ENCODE data around the gene CST4.

The CST4 gene

GRCh38 chr20:23646106-23646873 lies 42.5 kb downstream of the CST4 start:
- H3K36me3 ChIP-seq (ENCODE audit: control insufficient read depth, insufficient read depth, low read length), result no peaks in the 10 kb centered on the region
- H3K27me3 ChIP-seq (ENCODE audit: control insufficient read depth, insufficient read depth, low read length, poor library complexity, severe bottlenecking), result no peaks in the 10 kb centered on the region
- H3K4me3 ChIP-seq (ENCODE audit: insufficient read depth, low read depth, low read length), result no peak overlapping the region
- 92% methylated on average over 4 of the region's 4 CpGs for WGBS, 2 experiments
- no peaks in the 10 kb centered on the region for H3K9me3 ChIP-seq (ENCODE audit: control insufficient read depth, low read length)
- H3K27ac ChIP-seq (ENCODE audit: insufficient read depth, low read depth, low read length, poor library complexity, severe bottlenecking), result no peak overlapping the region
- H3K4me1 ChIP-seq (ENCODE audit: control insufficient read depth, insufficient read depth, low read length), result no peaks in the 10 kb centered on the region

GRCh38 chr20:23645575-23645974 lies 43.3 kb downstream of the CST4 start:
- H3K27me3 ChIP-seq (ENCODE audit: control insufficient read depth, insufficient read depth, low read length, poor library complexity, severe bottlenecking), result no peaks in the 10 kb centered on the region
- H3K9me3 ChIP-seq (ENCODE audit: control insufficient read depth, low read length), result no peaks in the 10 kb centered on the region
- WGBS, 2 experiments, result 95 to 98% methylated on average over 1 of the region's 1 CpG
- no peak overlapping the region for H3K27ac ChIP-seq (ENCODE audit: insufficient read depth, low read depth, low read length, poor library complexity, severe bottlenecking)
- H3K4me1 ChIP-seq (ENCODE audit: control insufficient read depth, insufficient read depth, low read length), result no peaks in the 10 kb centered on the region
- no peak overlapping the region for H3K4me3 ChIP-seq (ENCODE audit: insufficient read depth, low read depth, low read length)
- H3K36me3 ChIP-seq (ENCODE audit: control insufficient read depth, insufficient read depth, low read length), result no peaks in the 10 kb centered on the region

GRCh38 chr20:23644164-23644563 lies 44.7 kb downstream of the CST4 start:
- no peaks in the 10 kb centered on the region for H3K36me3 ChIP-seq (ENCODE audit: control insufficient read depth, insufficient read depth, low read length)
- no peak overlapping the region for H3K4me3 ChIP-seq (ENCODE audit: insufficient read depth, low read depth, low read length)
- no peaks in the 10 kb centered on the region for H3K27me3 ChIP-seq (ENCODE audit: control insufficient read depth, insufficient read depth, low read length, poor library complexity, severe bottlenecking)
- no peaks in the 10 kb centered on the region for H3K9me3 ChIP-seq (ENCODE audit: control insufficient read depth, low read length)
- 95 to 98% methylated on average over 7 of the region's 7 CpGs for WGBS, 2 experiments
- H3K27ac ChIP-seq (ENCODE audit: insufficient read depth, low read depth, low read length, poor library complexity, severe bottlenecking), result no peak overlapping the region
- no peaks in the 10 kb centered on the region for H3K4me1 ChIP-seq (ENCODE audit: control insufficient read depth, insufficient read depth, low read length)

- Histone ChIP-seq H3K36me3 (ENCODE audit: control insufficient read depth, insufficient read depth, low read length) (no peaks in the 10 kb centered on the region), H3K9me3 (ENCODE audit: control insufficient read depth, low read length) (no peaks in the 10 kb centered on the region), H3K27ac (ENCODE audit: insufficient read depth, low read depth, low read length, poor library complexity, severe bottlenecking) (no peak overlapping the region), H3K4me1 (ENCODE audit: control insufficient read depth, insufficient read depth, low read length) (no peaks in the 10 kb centered on the region), H3K27me3 (ENCODE audit: control insufficient read depth, insufficient read depth, low read length, poor library complexity, severe bottlenecking) (no peaks in the 10 kb centered on the region), H3K4me3 (ENCODE audit: insufficient read depth, low read depth, low read length) (no peak overlapping the region)
- 83 to 86% methylated on average over 5 of the region's 6 CpGs for WGBS, 2 experiments
These were observed 45.2 kb downstream of the CST4 start for GRCh38 chr20:23643659-23644058.

- Histone ChIP-seq H3K4me1 (ENCODE audit: control insufficient read depth, insufficient read depth, low read length) (no peaks in the 10 kb centered on the region), H3K36me3 (ENCODE audit: control insufficient read depth, insufficient read depth, low read length) (no peaks in the 10 kb centered on the region), H3K27ac (ENCODE audit: insufficient read depth, low read depth, low read length, poor library complexity, severe bottlenecking) (no peak overlapping the region), H3K4me3 (ENCODE audit: insufficient read depth, low read depth, low read length) (no peak overlapping the region), H3K27me3 (ENCODE audit: control insufficient read depth, insufficient read depth, low read length, poor library complexity, severe bottlenecking) (no peaks in the 10 kb centered on the region), H3K9me3 (ENCODE audit: control insufficient read depth, low read length) (no peaks in the 10 kb centered on the region)
- WGBS, 2 experiments, result 74 to 76% methylated on average over 12 of the region's 12 CpGs
These were observed 46.7 kb downstream of the CST4 start for GRCh38 chr20:23641936-23642751.

GRCh38 chr20:23640671-23641667 lies 47.9 kb downstream of the CST4 start:
- WGBS, 2 experiments, result 86% methylated on average over 11 of the region's 11 CpGs
- Histone ChIP-seq H3K36me3 (ENCODE audit: control insufficient read depth, insufficient read depth, low read length) (no peaks in the 10 kb centered on the region), H3K27me3 (ENCODE audit: control insufficient read depth, insufficient read depth, low read length, poor library complexity, severe bottlenecking) (peaks cover 10% of the 10 kb centered on the region), H3K9me3 (ENCODE audit: control insufficient read depth, low read length) (no peaks in the 10 kb centered on the region), H3K4me3 (ENCODE audit: insufficient read depth, low read depth, low read length) (no peak overlapping the region), H3K27ac (ENCODE audit: insufficient read depth, low read depth, low read length, poor library complexity, severe bottlenecking) (no peak overlapping the region), H3K4me1 (ENCODE audit: control insufficient read depth, insufficient read depth, low read length) (peaks cover 6% of the 10 kb centered on the region)

GRCh38 chr20:23640018-23640601 lies 48.7 kb downstream of the CST4 start:
- no peaks in the 10 kb centered on the region for H3K36me3 ChIP-seq (ENCODE audit: control insufficient read depth, insufficient read depth, low read length)
- no peaks in the 10 kb centered on the region for H3K9me3 ChIP-seq (ENCODE audit: control insufficient read depth, low read length)
- 84 to 86% methylated on average over 8 of the region's 8 CpGs for WGBS, 2 experiments

GRCh38 chr20:23639490-23639958 lies 49.3 kb downstream of the CST4 start:
- WGBS, 2 experiments, result 90 to 91% methylated on average over 8 of the region's 8 CpGs
- no peak overlapping the region for H3K27ac ChIP-seq (ENCODE audit: insufficient read depth, low read depth, low read length, poor library complexity, severe bottlenecking)
- H3K4me3 ChIP-seq (ENCODE audit: insufficient read depth, low read depth, low read length), result no peak overlapping the region
- peaks cover 6% of the 10 kb centered on the region for H3K4me1 ChIP-seq (ENCODE audit: control insufficient read depth, insufficient read depth, low read length)
- H3K9me3 ChIP-seq (ENCODE audit: control insufficient read depth, low read length), result no peaks in the 10 kb centered on the region
- H3K36me3 ChIP-seq (ENCODE audit: control insufficient read depth, insufficient read depth, low read length), result no peaks in the 10 kb centered on the region
- H3K27me3 ChIP-seq (ENCODE audit: control insufficient read depth, insufficient read depth, low read length, poor library complexity, severe bottlenecking), result peaks cover 11% of the 10 kb centered on the region

More at GRCh38 chr20:23640018-23640601, 48.7 kb downstream of the CST4 start:
- Histone ChIP-seq H3K27me3 (ENCODE audit: control insufficient read depth, insufficient read depth, low read length, poor library complexity, severe bottlenecking) (peaks cover 11% of the 10 kb centered on the region), H3K4me3 (ENCODE audit: insufficient read depth, low read depth, low read length) (no peak overlapping the region), H3K27ac (ENCODE audit: insufficient read depth, low read depth, low read length, poor library complexity, severe bottlenecking) (no peak overlapping the region), H3K4me1 (ENCODE audit: control insufficient read depth, insufficient read depth, low read length) (peaks cover 6% of the 10 kb centered on the region)

- Histone ChIP-seq H3K4me1 (ENCODE audit: control insufficient read depth, insufficient read depth, low read length) (peaks cover 6% of the 10 kb centered on the region), H3K9me3 (ENCODE audit: control insufficient read depth, low read length) (no peaks in the 10 kb centered on the region), H3K36me3 (ENCODE audit: control insufficient read depth, insufficient read depth, low read length) (no peaks in the 10 kb centered on the region), H3K27ac (ENCODE audit: insufficient read depth, low read depth, low read length, poor library complexity, severe bottlenecking) (no peak overlapping the region), H3K27me3 (ENCODE audit: control insufficient read depth, insufficient read depth, low read length, poor library complexity, severe bottlenecking) (peaks cover 11% of the 10 kb centered on the region), H3K4me3 (ENCODE audit: insufficient read depth, low read depth, low read length) (no peak overlapping the region)
- WGBS, 2 experiments, result 53 to 60% methylated on average over 9 of the region's 9 CpGs
These were observed 50.5 kb downstream of the CST4 start for GRCh38 chr20:23638309-23638708.

Data from ectodermal cell (in vitro differentiated cells).